Activated naive CD4-positive, alpha-beta T cell treated with anti-CD3 and anti-CD28 coated beads, Interleukin-2, amount 50 U/mL, for 16 hours (primary cell): ENCODE data around the gene HRC.
"Not testable (repeated sequence)": the region's sequence is repeated elsewhere in the genome, so short reads cannot be mapped to it uniquely, and the experiment has no call there.

Source experiments
- DNase-seq: peaks from one replicate; pipeline ENCODE4 v3.0.0-alpha.2; 2020

The HRC gene

GRCh38 chr19:49160450-49161189 is 5.4 kb upstream of the HRC start:
- DNase-seq, result no peak

- DNase-seq, result peak; percentile 56
These were observed 2.4 kb upstream of the HRC start, which contains the start of gene TRPM4 for GRCh38 chr19:49157445-49158224. Gene TRPM4, plus strand, starts transcription at chr19:49157792. Its CDS starts 75 bp downstream, at chr19:49157867.

GRCh38 chr19:49155820-49156346 is 687 bp upstream of the HRC start:
- no peak for DNase-seq

- no peak for DNase-seq
These were observed 917 bp downstream of the HRC start for GRCh38 chr19:49154279-49154678.

- no peak for DNase-seq
These were observed 1.9 kb downstream of the HRC start for GRCh38 chr19:49153167-49153809.

- no peak for DNase-seq
These were observed 3.1 kb downstream of the HRC start for GRCh38 chr19:49152119-49152550.

- peak; percentile 45 for DNase-seq
These were observed 3.7 kb downstream of the HRC start for GRCh38 chr19:49151267-49152118.

GRCh38 chr19:49150944-49151243 is 4.3 kb downstream of the HRC start:
- DNase-seq, result no peak

GRCh38 chr19:49150106-49150943 is 4.9 kb downstream of the HRC start:
- peak; percentile 27 for DNase-seq

- no peak for DNase-seq
These were observed 5.5 kb downstream of the HRC start for GRCh38 chr19:49149652-49150105.

- DNase-seq, result peak; percentile 83
These were observed 6.2 kb downstream of the HRC start for GRCh38 chr19:49148784-49149651.

GRCh38 chr19:49148044-49148682 is 7.0 kb downstream of the HRC start:
- DNase-seq, result no peak

- DNase-seq, result not testable (repeated sequence)
These were observed 8.8 kb downstream of the HRC start for GRCh38 chr19:49146408-49146770.

- peak; percentile 77 for DNase-seq
These were observed 9.4 kb downstream of the HRC start for GRCh38 chr19:49145573-49146407.

GRCh38 chr19:49142866-49143335 is 12.3 kb downstream of the HRC start:
- peak; percentile 72 for DNase-seq

- no peak for DNase-seq
These were observed 13.8 kb downstream of the HRC start for GRCh38 chr19:49141352-49141751.

GRCh38 chr19:49140951-49141350 is 14.2 kb downstream of the HRC start:
- no peak for DNase-seq

GRCh38 chr19:49136771-49137171 is 18.4 kb downstream of the HRC start:
- no peak for DNase-seq

- no peak for DNase-seq
These were observed 19.5 kb downstream of the HRC start for GRCh38 chr19:49135686-49136085.
